ENCODE results near the gene TRIM27.

Gene TRIM27

GRCh38 chr6:28893172-28893799, 30.5 kb downstream of the TRIM27 start:
- no peak overlapping the region for H3K4me2 ChIP-seq (ENCODE audit: low read depth, low read length, poor library complexity, severe bottlenecking)
- no peak for TF ChIP-seq CTCF (conservative IDR thresholded peaks at IDR 0.05; ENCODE audit: low read length)
- no peak for TF ChIP-seq EZH2phosphoT487 (IDR thresholded peaks at IDR 0.05; ENCODE audit: borderline replicate concordance)
- H3K27me3 ChIP-seq (ENCODE audit: insufficient read depth, low read length, poor library complexity, severe bottlenecking) = peaks cover 12% of the 10 kb centered on the region
- no peaks in the 10 kb centered on the region for H4K20me1 ChIP-seq (ENCODE audit: insufficient read depth, low read length, poor library complexity, severe bottlenecking)
- H3K36me3 ChIP-seq (ENCODE audit: insufficient read depth, low read length) = no peaks in the 10 kb centered on the region
- H3K79me2 ChIP-seq (ENCODE audit: insufficient read depth, low read length) = no peaks in the 10 kb centered on the region
- H3K4me3 ChIP-seq (ENCODE audit: low read length, poor library complexity, severe bottlenecking) = no peak overlapping the region
- H3K9me3 ChIP-seq (ENCODE audit: insufficient read depth, low read depth, low read length) = no peaks in the 10 kb centered on the region
- H3K4me1 ChIP-seq (ENCODE audit: insufficient read depth, low read length, poor library complexity, severe bottlenecking) = no peaks in the 10 kb centered on the region
- H3K9ac ChIP-seq (ENCODE audit: low read depth, low read length, poor library complexity, severe bottlenecking) = no peak overlapping the region
- no peaks in the 10 kb centered on the region; the same call in 1 of the 2 replicates for H3F3A ChIP-seq (ENCODE audit: low read depth)
- H2AFZ ChIP-seq (ENCODE audit: low read length) = no peak overlapping the region
- H3K9me2 ChIP-seq (replicated peaks; ENCODE audit: low read depth, low read length) = no peaks in the 10 kb centered on the region

- Histone ChIP-seq H3K9me2 (replicated peaks; ENCODE audit: low read depth, low read length) (no peaks in the 10 kb centered on the region), H3K4me2 (ENCODE audit: low read depth, low read length, poor library complexity, severe bottlenecking) (no peak overlapping the region), H2AFZ (ENCODE audit: low read length) (no peak overlapping the region), H3K27me3 (ENCODE audit: insufficient read depth, low read length, poor library complexity, severe bottlenecking) (peaks cover 12% of the 10 kb centered on the region), H3K4me1 (ENCODE audit: insufficient read depth, low read length, poor library complexity, severe bottlenecking) (no peaks in the 10 kb centered on the region), H3K9ac (ENCODE audit: low read depth, low read length, poor library complexity, severe bottlenecking) (no peak overlapping the region), H3K79me2 (ENCODE audit: insufficient read depth, low read length) (no peaks in the 10 kb centered on the region), H3F3A (ENCODE audit: low read depth) (no peaks in the 10 kb centered on the region; the same call in 1 of the 2 replicates), H4K20me1 (ENCODE audit: insufficient read depth, low read length, poor library complexity, severe bottlenecking) (no peaks in the 10 kb centered on the region), H3K4me3 (ENCODE audit: low read length, poor library complexity, severe bottlenecking) (no peak overlapping the region), H3K9me3 (ENCODE audit: insufficient read depth, low read depth, low read length) (no peaks in the 10 kb centered on the region), H3K36me3 (ENCODE audit: insufficient read depth, low read length) (no peaks in the 10 kb centered on the region)
- TF ChIP-seq CTCF (conservative IDR thresholded peaks at IDR 0.05; ENCODE audit: low read length) = no peak
- TF ChIP-seq EZH2phosphoT487 (IDR thresholded peaks at IDR 0.05; ENCODE audit: borderline replicate concordance) = no peak
Observed at GRCh38 chr6:28892525-28892924, 31.3 kb downstream of the TRIM27 start.

DNA sequence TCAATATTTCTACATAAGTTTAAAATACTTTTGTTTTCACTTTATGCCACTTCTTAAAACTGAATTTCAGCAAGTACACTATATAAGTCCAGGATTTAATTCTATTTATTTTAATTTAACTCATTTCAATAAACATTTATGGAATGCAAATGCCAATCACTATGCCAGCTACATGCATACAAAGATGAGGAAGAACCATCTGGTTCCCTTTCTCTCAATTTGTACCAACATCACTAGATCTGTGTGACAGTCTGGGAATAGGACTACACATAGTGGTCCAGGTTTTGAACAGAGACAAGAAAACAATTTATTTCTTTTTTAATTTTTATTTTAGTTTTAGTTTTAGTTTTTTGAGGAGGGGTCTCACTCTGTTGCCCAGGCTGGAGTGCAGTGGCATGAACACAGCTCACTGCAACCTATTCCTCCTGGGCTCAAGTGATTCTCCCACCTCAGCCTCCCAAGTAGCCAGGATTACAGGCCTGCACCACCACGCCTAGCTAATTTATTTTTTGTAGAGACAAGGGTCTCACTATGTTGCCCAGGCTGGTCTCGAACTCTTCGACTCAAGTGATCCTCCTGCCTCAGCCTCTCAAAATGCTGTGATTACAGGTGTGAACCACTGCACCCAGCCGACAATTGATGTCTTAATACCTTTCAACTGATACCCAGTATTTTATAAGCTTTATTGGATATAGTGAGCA, 35.8 kb downstream of the TRIM27 start:
- Histone ChIP-seq H3K4me1 (ENCODE audit: insufficient read depth, low read length, poor library complexity, severe bottlenecking) (peaks cover 7% of the 10 kb centered on the region), H3K4me3 (ENCODE audit: low read length, poor library complexity, severe bottlenecking) (no peak overlapping the region), H2AFZ (ENCODE audit: low read length) (no peak overlapping the region), H3K9me3 (ENCODE audit: insufficient read depth, low read depth, low read length) (no peaks in the 10 kb centered on the region), H3K36me3 (ENCODE audit: insufficient read depth, low read length) (no peaks in the 10 kb centered on the region), H4K20me1 (ENCODE audit: insufficient read depth, low read length, poor library complexity, severe bottlenecking) (no peaks in the 10 kb centered on the region), H3F3A (ENCODE audit: low read depth) (peaks cover 5% of the 10 kb centered on the region; the same call in 1 of the 2 replicates), H3K4me2 (ENCODE audit: low read depth, low read length, poor library complexity, severe bottlenecking) (no peak overlapping the region), H3K9ac (ENCODE audit: low read depth, low read length, poor library complexity, severe bottlenecking) (no peak overlapping the region), H3K27me3 (ENCODE audit: insufficient read depth, low read length, poor library complexity, severe bottlenecking) (peaks cover 21% of the 10 kb centered on the region), H3K9me2 (replicated peaks; ENCODE audit: low read depth, low read length) (no peaks in the 10 kb centered on the region), H3K79me2 (ENCODE audit: insufficient read depth, low read length) (no peaks in the 10 kb centered on the region)
- no peak for TF ChIP-seq EZH2phosphoT487 (IDR thresholded peaks at IDR 0.05; ENCODE audit: borderline replicate concordance)
